Left kidney (tissue), 2 donors: ENCODE measurements around the gene NEB. TPM values are rescaled to one million over a fixed set of nuclear protein-coding genes. Genes with fewer than 3 reads are reported as not detected.

Source experiments
- DNase-seq: peaks from one replicate; pipeline ENCODE4 v3.0.0-alpha.2; 2013
- polyA plus RNA-seq: library from polyadenylated mRNA; unstranded; fragments of 120-200 nt; gene quantifications from one replicate; pipeline ENCODE4 v1.2.1, GENCODE V29; 2013; ENCODE audit not compliant: insufficient read length

The NEB gene
- polyA plus RNA-seq, 1 donor, result 30.6 TPM

DNA sequence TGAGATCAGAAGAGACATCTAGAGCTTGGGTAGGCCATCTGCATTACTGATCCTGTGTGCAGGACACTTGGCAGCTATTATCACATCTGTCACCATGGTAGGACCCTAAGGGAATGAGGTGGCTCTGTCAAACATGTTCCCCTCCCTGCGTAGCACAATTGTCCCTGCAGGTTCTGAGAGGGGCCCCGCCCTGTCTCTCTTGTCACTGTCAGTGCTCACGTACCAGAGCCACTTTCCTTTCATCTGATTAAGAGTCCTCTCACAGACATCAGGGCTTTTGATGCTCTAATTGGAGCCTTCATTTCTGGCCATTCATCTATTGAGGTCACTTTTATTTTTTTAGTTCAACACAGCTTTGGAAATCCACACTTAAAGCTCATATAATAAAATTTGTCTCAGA, 38.5 kb downstream of the NEB start:
- DNase-seq, result no peak

DNA sequence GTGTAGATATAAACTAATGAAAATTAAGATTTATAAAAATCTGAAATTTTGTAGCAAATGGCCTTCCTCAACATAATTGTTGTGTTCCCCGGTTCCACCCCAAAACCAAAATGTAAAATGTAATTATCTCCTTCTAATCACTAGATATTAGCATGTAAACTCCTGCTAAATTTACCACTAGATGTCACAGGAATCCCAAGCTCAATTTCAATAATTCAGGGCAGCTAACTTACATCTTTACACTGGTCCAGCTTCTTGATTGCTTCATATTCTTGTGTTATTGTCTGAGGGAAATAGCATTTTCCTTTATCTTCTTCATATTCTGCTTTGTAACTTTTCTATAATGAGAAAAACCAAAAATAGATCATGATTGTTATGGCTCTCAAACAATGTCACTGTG, 42.6 kb downstream of the NEB start:
- DNase-seq, result no peak

DNA sequence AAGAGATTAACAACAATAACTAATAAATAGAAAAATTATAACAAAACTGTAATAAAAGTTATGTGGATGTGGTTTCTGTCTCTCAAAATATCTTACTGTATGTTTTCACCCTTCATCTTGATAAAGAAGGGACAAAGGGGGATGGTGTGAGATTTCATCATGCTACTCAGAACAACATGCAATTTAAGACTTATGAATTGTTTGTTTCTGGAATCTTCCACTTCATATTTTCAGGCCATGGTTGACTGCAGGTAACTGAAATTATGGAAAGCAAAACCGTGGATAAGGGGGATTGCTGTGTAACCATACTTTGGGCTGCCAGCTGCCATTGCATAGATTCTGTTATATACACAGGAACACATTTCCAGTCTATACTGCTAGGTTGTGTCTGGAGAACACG, 45.6 kb downstream of the NEB start:
- no peak for DNase-seq

DNA sequence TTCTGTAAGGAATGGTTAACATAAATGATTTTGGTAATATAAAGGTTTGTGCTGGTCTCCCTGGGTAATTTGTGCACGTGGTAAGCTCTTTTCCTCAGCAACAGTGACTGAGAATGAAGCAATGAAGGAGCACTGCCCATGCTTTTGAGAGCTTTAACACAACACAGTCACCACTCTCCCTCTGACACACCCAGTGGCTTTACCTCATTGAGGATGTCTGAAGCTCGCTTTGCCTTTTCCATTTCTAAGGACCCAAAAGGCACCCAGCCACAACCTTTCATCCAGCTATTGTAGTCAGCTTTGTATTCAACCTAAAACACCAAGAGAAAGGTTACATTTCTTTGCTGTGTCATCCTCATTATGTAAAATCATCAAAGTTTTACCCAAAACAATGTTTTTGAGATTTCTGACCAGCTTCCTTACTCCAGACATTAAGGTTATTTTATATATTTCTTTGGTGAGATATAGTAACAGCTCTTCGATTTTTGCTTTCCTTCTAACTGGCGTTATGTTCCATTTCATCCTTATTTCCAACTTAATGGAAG, 51.7 kb downstream of the NEB start:
- DNase-seq, result no peak

DNA sequence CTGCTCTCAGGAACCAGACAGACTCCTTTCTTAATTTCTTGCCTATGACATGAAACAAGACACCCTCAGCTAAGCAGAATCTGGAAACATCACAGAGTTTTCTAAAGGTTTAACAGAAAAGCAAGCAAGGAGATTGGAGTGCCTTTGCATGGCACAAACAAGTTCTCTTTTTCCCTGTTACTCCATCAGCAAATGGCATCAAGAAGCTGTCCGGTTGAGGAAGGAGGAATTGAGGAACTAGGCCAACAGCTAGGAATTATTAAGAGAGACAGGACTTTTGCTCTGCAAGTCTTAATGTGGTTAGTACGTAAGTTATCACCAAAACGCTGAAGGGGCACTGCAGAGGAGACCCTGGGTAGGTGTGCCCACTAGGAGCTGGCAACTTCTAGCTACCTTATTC, 53.2 kb downstream of the NEB start:
- DNase-seq, result no peak

DNA sequence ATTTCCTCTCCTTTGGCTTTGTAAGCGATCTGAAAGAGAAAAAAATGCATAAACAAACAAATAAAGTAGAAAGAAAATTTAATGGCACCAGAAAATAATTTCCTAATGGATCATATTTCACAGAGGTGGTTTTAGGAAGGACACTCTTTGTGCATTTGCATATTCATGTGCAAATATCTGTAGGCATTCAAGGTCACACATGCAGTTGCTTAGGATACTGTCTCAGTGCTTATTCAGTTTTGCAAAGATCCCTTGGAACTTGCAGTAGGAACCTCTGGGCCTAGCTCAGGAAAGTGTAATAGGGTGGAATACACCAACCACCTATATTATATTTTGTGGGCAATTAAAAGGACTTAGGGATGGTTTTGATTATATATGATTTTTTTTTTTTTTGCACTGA, 54.3 kb downstream of the NEB start:
- DNase-seq, result no peak

DNA sequence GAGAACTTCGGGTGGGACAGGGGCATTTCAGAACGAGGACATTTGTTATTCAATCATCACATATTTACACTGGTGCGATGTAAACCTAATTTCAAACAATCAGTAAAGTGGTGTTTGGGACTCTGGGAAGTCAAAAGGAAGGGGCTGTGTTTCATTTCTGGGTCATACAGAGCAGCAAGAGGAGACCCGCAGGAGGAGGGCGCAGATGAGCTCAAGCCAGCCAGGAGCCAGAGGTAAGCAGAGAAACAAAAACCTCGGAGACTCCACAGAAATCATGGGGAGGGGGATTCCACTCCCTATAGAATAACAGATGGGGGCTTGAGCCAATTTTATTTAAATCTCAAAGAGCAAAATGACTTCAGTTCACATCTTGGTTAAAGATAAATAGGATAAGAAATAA, 55.4 kb downstream of the NEB start:
- DNase-seq, result no peak

DNA sequence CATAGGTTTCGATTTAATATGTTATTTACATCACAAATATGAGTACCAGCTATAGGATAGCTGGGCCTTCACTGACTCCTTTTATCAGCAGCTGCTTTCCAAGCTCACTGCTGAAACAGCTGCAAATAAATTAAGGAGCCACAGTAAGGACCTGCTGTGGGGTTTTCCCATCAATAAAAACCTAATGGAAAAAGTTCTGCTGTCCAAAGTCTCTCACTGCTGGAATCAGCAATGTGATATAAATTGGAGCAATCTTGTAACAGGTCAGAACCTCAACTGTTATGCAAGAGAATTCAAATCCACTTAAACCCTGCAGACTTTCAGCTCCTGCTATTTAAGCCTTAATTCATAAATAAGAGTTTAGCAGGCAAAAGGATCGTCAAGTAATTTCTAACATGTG, 61.3 kb downstream of the NEB start:
- DNase-seq, result no peak

DNA sequence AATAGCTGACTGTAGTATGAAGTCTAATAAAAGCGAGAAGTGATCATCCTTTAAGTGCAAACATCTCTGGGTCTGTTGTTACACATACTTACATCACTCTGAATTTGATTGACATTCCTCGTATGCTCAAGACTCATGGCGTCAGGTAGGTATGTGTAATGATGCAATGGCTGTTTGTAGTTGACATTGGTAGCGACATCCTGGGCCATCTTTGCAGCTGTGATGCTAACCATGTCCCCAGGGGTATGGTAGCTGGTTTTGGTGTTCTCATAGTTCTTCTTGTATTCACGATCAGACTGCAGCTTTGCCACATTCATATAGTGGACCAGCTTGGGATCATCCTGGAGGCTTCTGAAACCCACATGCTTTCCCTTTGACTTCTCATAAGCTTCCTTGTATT, 62.0 kb downstream of the NEB start:
- DNase-seq, result no peak

DNA sequence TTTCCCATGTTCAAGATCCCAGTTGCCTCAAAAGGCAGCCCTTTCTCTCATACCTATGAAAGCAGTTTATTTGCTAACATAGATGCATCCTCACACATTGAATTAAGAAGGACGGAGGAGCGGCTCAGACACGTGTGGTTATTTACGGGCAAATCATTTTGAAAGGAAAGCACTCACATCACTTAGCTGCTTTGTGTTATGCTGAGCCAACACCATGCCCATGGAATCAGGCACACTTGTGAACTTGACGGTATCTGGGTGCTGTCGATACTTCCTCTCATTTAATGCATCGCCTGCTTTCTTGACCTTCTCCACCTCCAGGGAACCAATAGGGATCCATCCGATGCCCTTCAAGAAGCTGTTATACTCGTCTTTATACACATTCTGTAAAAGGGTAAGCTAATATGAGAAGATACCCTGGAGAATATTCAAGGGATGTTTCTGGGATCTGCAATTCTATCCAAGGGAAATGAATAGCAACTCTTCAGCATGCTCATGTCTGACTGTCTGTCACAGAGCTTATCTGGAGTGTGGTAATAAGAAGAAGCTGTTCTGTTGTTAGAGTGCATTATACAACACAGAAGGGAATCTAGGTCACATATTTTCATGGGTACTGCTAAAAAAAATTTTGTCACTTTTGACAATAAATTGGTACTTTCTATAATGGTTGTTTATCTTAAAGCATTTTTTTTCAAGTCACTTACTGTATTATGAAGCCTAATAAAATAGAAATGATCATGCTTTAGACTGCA, 63.3 kb downstream of the NEB start:
- no peak for DNase-seq

DNA sequence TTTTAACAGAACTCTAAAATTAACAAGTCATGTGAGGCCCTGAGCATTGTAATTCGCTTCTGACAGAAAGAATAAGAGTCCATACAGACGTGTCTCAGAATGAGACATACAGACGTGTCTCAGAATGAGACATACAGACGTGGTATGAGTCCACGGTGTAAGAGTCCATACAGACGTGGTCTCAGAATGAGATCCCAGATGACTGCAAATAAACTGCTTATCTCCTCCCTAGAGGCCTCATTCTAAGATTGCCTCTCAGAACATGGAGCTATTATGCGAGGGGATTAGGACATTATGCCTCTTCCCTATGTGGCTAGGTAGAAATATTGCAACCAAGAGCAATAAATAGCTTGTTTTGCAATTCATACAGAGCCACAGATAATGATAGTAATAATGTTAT, 63.9 kb downstream of the NEB start:
- DNase-seq, result no peak

DNA sequence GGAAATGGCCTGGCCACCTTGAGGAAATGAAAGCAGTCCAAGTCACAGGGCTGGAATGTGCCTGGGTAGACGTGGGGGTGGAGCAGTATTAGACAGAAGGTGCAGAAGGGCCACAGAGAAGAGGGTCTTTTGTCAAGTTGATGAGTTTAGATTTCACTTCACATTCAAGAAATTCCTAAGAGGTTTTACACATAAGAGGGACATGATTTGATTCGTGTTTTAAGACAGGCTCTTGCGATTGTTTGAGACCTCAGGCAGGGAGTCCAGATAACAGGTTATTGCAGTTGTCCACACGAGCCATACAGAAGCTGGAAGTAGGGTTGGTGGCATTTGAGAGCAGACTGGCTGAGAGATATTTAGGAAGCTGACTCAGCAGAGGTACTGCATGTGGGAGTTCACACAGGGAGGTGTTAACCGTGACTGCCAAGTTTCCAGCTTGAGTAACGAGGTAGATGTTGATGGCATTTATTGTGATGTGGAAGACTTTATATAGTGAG, 64.6 kb downstream of the NEB start:
- no peak for DNase-seq

DNA sequence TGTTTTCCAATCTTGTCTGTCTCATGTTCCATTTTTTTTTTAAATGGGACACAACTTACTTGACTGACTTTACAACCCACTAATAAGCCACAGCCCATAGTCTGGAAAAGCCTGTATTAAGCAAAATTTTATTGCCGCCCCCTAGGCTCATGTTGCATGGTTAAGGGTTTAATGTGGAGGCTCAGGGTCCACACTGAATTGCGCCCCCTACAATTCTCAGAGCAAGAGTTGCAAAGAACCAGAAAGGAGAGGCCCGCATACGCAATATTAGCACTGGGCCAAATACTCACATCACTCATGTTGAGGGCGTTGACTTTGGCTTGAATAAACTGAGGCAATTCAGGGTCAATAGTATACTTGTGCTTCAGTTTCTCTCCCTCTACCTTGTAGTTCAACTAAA, 65.5 kb downstream of the NEB start:
- no peak for DNase-seq

DNA sequence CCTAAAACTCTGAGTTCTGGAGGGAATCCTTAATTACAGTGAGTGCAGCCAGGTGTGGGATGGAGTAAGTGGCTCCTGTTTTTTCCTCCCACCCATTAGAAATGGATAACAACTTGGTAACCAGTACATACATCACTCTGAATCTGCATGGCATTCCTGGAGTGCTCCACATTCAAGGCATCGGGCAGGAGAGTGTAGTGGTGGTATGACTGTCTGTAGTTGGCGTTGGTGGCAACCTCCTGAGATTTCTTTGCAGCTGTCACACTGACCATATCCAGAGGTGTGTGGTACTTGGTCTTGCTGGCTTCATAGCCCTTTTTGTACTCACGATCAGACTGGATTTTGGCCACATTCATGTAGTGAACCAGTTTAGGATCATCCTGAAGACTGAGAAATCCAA, 68.3 kb downstream of the NEB start:
- no peak for DNase-seq

DNA sequence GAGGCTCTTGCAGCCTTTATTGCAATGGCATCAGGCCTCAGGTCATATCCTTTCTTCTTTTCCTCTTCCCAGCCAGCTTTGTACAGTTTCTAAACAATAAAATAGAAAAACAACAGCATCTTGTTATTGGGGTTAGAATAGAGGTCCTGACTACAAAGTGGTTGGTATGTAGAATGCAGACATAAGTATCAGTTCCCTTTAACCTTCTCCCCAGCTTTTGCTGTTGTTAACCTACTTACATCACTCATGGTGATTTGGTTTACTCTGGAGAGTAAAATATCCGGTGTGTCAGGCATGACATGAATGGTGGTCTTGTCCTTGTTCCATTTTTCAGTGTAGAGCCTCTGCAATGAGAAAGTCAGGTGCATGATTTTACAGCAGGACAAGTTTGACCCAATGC, 69.8 kb downstream of the NEB start:
- no peak for DNase-seq

DNA sequence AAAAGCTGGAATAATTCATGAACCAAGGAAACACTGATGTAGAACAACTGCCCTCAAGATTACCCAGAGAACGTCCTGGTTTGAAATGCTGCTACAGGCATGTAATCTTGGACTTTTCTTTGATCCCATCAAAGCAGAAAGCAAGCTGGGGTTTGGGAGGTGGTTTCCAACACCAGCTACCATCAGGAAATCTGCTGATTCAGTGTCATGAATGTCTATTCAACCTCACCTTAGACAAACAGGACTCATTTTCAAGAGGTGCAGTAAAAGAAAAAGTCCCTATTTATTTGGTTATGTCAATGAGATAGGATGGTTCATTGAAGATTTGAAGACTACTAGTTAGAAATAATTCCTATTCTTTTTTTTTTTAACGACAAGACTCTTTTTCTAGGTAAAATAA, 72.7 kb downstream of the NEB start:
- no peak for DNase-seq

DNA sequence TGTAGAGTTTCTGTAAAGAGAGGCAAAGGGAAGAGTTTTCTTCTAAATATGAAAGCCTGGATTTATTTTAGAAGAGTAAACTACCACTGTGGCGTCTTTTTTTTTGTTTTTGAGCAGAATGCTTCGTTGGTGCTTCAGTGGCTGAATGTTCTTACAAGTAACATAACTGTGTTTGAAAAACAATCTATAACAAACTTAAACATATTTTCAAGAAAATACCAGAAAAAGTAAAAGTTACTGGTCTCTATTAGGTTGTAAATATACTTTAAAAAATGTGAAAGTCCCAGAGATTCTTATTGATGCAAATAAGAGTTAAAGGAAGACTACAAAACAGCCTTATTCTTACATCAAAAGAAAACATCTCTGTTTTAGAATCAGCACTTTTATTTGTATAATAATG, 76.2 kb downstream of the NEB start:
- DNase-seq, result no peak

DNA sequence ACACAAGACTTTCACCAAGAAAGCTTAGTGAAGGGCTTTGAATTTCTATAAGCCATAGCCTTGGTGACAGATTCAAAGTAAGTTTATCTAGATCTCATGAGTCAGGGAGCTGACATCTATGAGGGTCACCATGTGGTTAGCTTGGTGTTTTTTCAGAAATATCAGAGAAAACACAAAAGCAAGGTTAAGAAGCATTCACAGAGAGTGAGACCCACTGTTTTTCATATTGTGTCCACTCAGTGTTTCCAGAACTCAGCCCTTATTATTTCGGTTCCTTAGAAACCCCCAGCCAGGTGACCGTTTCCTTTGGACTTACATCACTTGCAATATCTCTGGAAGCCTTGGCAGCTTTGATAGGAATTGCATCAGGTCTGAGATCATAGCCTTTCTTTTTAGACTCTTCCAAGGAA, 76.6 kb downstream of the NEB start:
- DNase-seq, result no peak

DNA sequence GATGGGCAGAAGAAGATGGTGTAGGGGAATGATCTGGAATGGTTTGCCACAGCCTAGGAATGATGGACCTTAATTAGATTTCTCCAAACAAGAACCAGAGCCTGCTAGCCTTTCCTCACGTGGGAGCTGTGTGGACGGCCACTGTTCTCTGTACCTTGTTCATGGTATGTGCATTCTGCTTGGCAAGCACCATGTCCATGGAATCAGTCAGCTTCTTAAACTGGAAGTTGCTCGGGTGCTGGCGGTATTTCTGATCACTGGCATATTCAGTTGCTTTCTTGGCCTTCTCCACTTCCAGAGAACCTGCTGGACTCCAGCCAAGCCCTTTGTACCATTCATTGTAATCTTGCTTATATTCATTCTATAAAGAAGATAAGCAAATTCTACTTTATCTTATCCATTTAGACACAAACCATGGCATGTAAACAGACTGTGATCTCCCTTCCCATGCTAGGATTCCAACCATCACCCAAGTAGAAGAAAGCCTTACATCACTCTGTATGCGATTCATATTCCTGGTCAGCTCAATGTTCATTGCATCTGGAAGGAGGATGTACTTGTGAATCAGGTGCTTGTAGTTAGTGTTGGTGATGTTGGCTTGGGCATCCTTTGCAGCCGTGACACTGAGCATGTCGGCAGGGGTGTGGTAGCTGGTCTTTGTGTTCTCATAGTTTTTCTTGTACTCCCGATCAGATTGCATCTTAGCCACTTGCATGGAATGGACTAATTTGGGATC, 78.4 kb downstream of the NEB start:
- DNase-seq, result no peak

DNA sequence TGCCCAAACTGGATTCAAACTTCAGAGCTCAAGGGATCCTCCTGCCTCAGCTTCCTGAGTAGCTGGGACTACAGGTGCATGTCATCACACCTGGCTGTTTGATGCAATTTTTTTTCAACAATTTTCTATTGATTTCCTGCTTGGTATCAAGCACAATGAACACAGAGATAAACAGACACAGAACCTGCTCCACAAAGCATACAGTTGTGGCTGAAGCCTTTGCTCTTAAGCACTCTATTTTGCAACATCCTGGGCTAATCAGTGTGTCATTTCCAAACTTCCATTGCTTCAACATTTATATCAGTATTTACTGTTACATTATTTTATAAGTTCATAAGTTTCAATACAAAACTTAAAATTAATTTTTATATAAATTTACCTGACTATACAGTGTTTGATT, 79.4 kb downstream of the NEB start:
- no peak for DNase-seq

DNA sequence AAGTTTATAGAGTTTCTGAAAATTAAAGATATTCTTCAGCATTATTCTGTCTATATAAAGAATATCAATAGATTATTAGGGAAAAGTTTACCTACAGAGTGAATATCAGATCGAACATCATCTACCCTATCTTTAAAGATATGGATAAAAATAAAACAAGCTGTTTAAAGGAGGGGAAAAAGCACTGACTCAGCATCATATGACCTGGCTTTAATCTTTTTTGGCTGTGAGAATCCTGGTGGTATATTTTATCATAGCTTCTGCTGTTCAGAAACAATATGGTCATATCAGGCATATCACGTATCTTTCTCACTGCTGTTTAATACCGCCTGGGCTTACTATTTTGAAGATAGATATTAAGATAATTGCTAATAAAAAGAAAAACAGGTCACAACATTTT, 80.2 kb downstream of the NEB start:
- no peak for DNase-seq

DNA sequence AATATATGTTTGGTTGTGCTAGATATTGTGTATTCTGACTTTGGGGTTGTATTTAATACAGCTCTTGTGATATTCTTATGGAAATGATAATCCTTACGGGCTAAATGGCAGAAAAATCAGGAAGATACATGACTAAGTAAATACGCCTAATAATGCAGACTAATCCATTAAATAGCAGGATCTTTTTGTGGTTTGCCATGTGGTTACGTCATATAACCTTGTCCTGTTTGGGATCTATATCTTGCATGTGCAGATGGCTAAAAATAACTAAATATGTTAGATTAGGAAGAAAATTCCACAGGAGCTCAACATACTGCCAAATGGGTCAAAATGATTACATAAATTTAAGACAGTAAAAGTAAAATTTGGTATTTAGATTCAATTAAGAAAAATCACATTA, 83.0 kb downstream of the NEB start:
- no peak for DNase-seq

DNA sequence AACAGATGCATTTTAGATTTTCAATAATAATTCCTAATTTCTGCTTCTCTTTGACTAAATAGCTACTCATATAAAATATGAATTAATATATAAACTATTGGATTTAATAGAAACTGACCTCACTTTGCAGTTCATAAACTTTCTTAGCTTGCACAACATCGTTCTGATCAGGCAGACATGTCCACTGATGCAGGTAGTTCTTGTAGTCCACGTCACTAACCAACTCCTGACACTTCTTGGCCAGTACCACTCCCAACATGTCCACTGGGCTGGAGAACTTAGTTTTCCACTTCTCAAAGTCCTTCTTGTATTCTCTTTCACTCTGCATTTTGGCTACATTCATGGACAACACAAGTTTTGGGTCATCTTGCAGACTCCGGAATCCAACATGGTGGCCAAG, 83.8 kb downstream of the NEB start:
- DNase-seq, result no peak

DNA sequence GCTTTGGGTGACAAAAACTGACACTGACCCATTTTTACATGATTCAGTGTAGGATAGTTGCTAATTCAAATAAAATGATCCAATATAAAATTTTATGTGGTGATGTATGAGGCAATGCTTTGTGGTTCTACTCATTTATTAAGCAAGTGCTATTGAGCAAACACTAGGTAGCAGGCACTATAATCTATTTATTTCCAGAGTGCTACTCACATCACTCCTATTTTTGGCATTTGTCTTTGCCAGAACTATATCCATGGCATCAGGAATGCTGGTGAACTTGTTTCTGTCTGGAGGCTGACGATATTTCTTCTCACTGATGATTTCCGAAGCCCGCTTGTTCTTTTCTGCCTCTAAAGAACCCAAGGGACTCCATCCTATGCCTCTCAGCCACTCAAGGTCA, 84.3 kb downstream of the NEB start:
- DNase-seq, result no peak
